Measurements from ENCODE around the gene CES1.

DNA sequence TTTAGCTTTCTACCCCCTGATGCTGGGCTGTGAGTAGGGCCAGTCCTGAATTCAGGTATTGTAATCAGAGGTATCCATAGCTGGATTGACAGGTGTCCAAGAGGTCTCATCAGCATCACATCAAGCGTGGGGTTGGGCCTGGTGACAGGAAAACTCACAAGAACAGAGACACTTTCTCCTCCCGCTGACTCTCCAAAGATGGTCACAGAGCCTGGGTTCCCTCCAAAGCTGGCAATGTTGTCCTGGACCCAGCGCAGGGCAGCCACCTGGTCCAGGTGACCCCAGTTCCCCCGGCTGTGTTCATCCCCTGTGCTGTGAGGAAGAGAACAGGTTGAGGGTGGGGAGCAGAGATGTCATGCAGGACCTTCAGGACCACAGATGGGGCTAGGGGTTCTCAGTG, 11.7 kb downstream of the CES1 start:
- TF ChIP-seq EP300 (IDR thresholded peaks at IDR 0.05; ENCODE audit: low read depth) (no peak), POLR2A (IDR thresholded peaks at IDR 0.05) (no peak), POLR2AphosphoS5 (IDR thresholded peaks at IDR 0.05) (no peak)
- TF ChIP-seq, protein P1, sequence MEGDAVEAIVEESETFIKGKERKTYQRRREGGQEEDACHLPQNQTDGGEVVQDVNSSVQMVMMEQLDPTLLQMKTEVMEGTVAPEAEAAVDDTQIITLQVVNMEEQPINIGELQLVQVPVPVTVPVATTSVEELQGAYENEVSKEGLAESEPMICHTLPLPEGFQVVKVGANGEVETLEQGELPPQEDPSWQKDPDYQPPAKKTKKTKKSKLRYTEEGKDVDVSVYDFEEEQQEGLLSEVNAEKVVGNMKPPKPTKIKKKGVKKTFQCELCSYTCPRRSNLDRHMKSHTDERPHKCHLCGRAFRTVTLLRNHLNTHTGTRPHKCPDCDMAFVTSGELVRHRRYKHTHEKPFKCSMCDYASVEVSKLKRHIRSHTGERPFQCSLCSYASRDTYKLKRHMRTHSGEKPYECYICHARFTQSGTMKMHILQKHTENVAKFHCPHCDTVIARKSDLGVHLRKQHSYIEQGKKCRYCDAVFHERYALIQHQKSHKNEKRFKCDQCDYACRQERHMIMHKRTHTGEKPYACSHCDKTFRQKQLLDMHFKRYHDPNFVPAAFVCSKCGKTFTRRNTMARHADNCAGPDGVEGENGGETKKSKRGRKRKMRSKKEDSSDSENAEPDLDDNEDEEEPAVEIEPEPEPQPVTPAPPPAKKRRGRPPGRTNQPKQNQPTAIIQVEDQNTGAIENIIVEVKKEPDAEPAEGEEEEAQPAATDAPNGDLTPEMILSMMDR (IDR thresholded peaks at IDR 0.05): no peak

Data from transverse colon (tissue), 4 donors.